Fibroblast of lung (primary cell): ENCODE results near the gene SLC38A6. TPM values are rescaled to one million over a fixed set of nuclear protein-coding genes. Genes with fewer than 3 reads are reported as not detected.

Source experiments
- DNase-seq, 2 donors: peaks; one replicate each; pipeline versions ENCODE4 v3.0.0 to v3.0.0-alpha.2; 2010; ENCODE audit warnings: low read depth in 2 of 2
- H2AFZ ChIP-seq: 2 replicates; pipeline ENCODE4 v1.5.1; 2012; ENCODE audit warnings: low read length, control low read depth, inconsistent platforms
- H3K27ac ChIP-seq: 2 replicates; pipeline ENCODE4 v1.5.1; 2011; ENCODE audit warnings: low read length, control low read depth; ENCODE audit not compliant: insufficient read depth
- H3K27me3 ChIP-seq: 2 replicates; pipeline ENCODE4 v1.5.1; 2011; ENCODE audit warnings: mild to moderate bottlenecking, low read length; ENCODE audit not compliant: control insufficient read depth, insufficient read depth
- H3K36me3 ChIP-seq: 2 replicates; pipeline ENCODE4 v1.5.1; 2011; ENCODE audit warnings: low read length; ENCODE audit not compliant: control insufficient read depth, insufficient read depth
- H3K4me1 ChIP-seq: 2 replicates; pipeline ENCODE4 v1.5.1; 2011; ENCODE audit warnings: low read length; ENCODE audit not compliant: control insufficient read depth, insufficient read depth; ENCODE audit errors: extremely low read depth
- H3K4me2 ChIP-seq: 2 replicates; pipeline ENCODE4 v1.5.1; 2011; ENCODE audit warnings: low read length, control low read depth; ENCODE audit not compliant: insufficient read depth; ENCODE audit errors: extremely low read depth
- H3K4me3 ChIP-seq, 4 experiments: fragments of 200-600 bp in 1 of 4; sonication (generic) in 1 of 4; replicated peaks in 1 of 4; 2 replicates each; pipeline ENCODE4 v1.5.1; 2011 to 2016; ENCODE audit warnings: low read length in 4 of 4, low read depth in 3 of 4, mild to moderate bottlenecking in 3 of 4, control low read depth in 2 of 4, inconsistent platforms in 1 of 4, mixed read lengths in 1 of 4; ENCODE audit not compliant: insufficient read depth in 1 of 4; ENCODE audit errors: control extremely low read depth in 1 of 4
- H3K79me2 ChIP-seq: 2 replicates; pipeline ENCODE4 v1.5.1; 2012; ENCODE audit warnings: mild to moderate bottlenecking, low read length, inconsistent platforms; ENCODE audit not compliant: control insufficient read depth, insufficient read depth
- H3K9ac ChIP-seq: 2 replicates; pipeline ENCODE4 v1.5.1; 2011; ENCODE audit warnings: mild to moderate bottlenecking, low read length, control low read depth; ENCODE audit not compliant: insufficient read depth
- H3K9me3 ChIP-seq: 2 replicates; pipeline ENCODE4 v1.5.1; 2012; ENCODE audit warnings: low read depth, low read length; ENCODE audit not compliant: control insufficient read depth, insufficient read depth
- H4K20me1 ChIP-seq: 2 replicates; pipeline ENCODE4 v1.5.1; 2011; ENCODE audit warnings: low read length; ENCODE audit not compliant: control insufficient read depth, insufficient read depth; ENCODE audit errors: extremely low read depth
- CTCF ChIP-seq, 2 donors: IDR thresholded peaks in 1 of 2; conservative IDR thresholded peaks in 1 of 2; 1 replicate in 1 of 2; 2 replicates in 1 of 2; pipeline ENCODE4 v1.5.1; 2011 to 2012; ENCODE audit warnings: low read length in 2 of 2, control low read depth in 1 of 2, inconsistent platforms in 1 of 2, low read depth in 1 of 2, mild to moderate bottlenecking in 1 of 2
- EZH2 ChIP-seq: IDR thresholded peaks from 2 replicates; pipeline ENCODE4 v1.5.1; 2012; ENCODE audit warnings: low read length, control low read depth, mild to moderate bottlenecking; ENCODE audit errors: missing control alignments
- polyA plus RNA-seq, 2 donors: library from polyadenylated mRNA; depleted of rRNA in 1 of 2; stranded (reverse) in 1 of 2; unstranded in 1 of 2; fragments of >200 nt; gene quantifications; 2 replicates each; pipeline ENCODE4 v1.2.1, GENCODE V29; 2011 to 2012; ENCODE audit warnings: missing spikeins in 1 of 2
- total RNA-seq: library from RNA; depleted of rRNA; stranded (reverse); fragments of >200 nt; gene quantifications from 2 replicates; pipeline ENCODE4 v1.2.1, GENCODE V29; 2014

Gene SLC38A6
- total and polyA plus RNA-seq, 2 donors (not counting 1 experiment from before 2014, with no cell fraction given): 39.8 to 93.3 TPM

- Histone ChIP-seq H4K20me1 (no peaks in the 10 kb centered on the region), H3K9me3 (no peaks in the 10 kb centered on the region), H2AFZ (no peak overlapping the region), H3K4me1 (no peaks in the 10 kb centered on the region), H3K79me2 (no peaks in the 10 kb centered on the region), H3K27ac (no peak overlapping the region), H3K27me3 (no peaks in the 10 kb centered on the region), H3K4me3 (no peak overlapping the region), H3K4me2 (no peak overlapping the region), H3K9ac (no peak overlapping the region), H3K36me3 (no peaks in the 10 kb centered on the region)
- no peak for TF ChIP-seq EZH2
- no peak for TF ChIP-seq CTCF (conservative IDR thresholded peaks at IDR 0.05 in 1 of 2, IDR thresholded peaks at IDR 0.05 in 1 of 2; ENCODE audit: low read depth in 1 of 2, low read length in 2 of 2)
- no peak for DNase-seq
Measured at GRCh38 chr14:60956632-60957031, 24.4 kb upstream of the SLC38A6 start.

GRCh38 chr14:60958146-60958545, 22.9 kb upstream of the SLC38A6 start:
- TF ChIP-seq CTCF (conservative IDR thresholded peaks at IDR 0.05 in 1 of 2, IDR thresholded peaks at IDR 0.05 in 1 of 2; ENCODE audit: low read depth in 1 of 2, low read length in 2 of 2): no peak
- no peak for TF ChIP-seq EZH2
- H3K9ac ChIP-seq: no peak overlapping the region
- H4K20me1 ChIP-seq: no peaks in the 10 kb centered on the region
- no peaks in the 10 kb centered on the region for H3K79me2 ChIP-seq
- no peaks in the 10 kb centered on the region for H3K36me3 ChIP-seq
- no peak for DNase-seq
- no peak overlapping the region for H2AFZ ChIP-seq
- H3K4me2 ChIP-seq: no peak overlapping the region
- no peak overlapping the region for H3K4me3 ChIP-seq
- H3K4me1 ChIP-seq: no peaks in the 10 kb centered on the region
- no peak overlapping the region for H3K27ac ChIP-seq
- H3K9me3 ChIP-seq: no peaks in the 10 kb centered on the region
- H3K27me3 ChIP-seq: no peaks in the 10 kb centered on the region

GRCh38 chr14:60963761-60964160, 17.3 kb upstream of the SLC38A6 start:
- H3K36me3 ChIP-seq: no peaks in the 10 kb centered on the region
- no peaks in the 10 kb centered on the region for H3K4me1 ChIP-seq
- H3K9me3 ChIP-seq: no peaks in the 10 kb centered on the region
- H3K27ac ChIP-seq: no peak overlapping the region
- no peak overlapping the region for H3K9ac ChIP-seq
- TF ChIP-seq CTCF (conservative IDR thresholded peaks at IDR 0.05 in 1 of 2, IDR thresholded peaks at IDR 0.05 in 1 of 2; ENCODE audit: low read depth in 1 of 2, low read length in 2 of 2): no peak
- TF ChIP-seq EZH2: no peak
- H3K4me3 ChIP-seq: no peak overlapping the region
- H4K20me1 ChIP-seq: no peaks in the 10 kb centered on the region
- no peak overlapping the region for H2AFZ ChIP-seq
- DNase-seq: no peak
- no peak overlapping the region for H3K4me2 ChIP-seq
- no peaks in the 10 kb centered on the region for H3K79me2 ChIP-seq
- H3K27me3 ChIP-seq: no peaks in the 10 kb centered on the region
